K562 (cell line): ENCODE data around the gene CRYBA4. TPM values are rescaled to one million over a fixed set of nuclear protein-coding genes. Genes with fewer than 3 reads are reported as not detected.
A peak's percentile ranks its signal among the peaks of the same experiment; 100 is the strongest.

ENCODE experiments used
- ATF7 ChIP-seq: fragments of 450-650 bp; IDR thresholded peaks from 2 replicates; pipeline ENCODE4 v1.7.1; 2014; ENCODE audit warnings: mild to moderate bottlenecking, moderate library complexity
- BMI1 ChIP-seq: fragments of 150-350 bp; IDR thresholded peaks from 2 replicates; pipeline ENCODE4 v1.6.1; 2014; ENCODE audit warnings: low read length
- BRD4 ChIP-seq: fragments of 200-600 bp; sonication (generic); IDR thresholded peaks from 2 replicates; pipeline ENCODE4 v1.6.1; 2017; ENCODE audit warnings: inconsistent platforms
- CHAMP1 ChIP-seq: fragments of 450-650 bp; IDR thresholded peaks from 2 replicates; pipeline ENCODE4 v1.6.1; 2016; ENCODE audit warnings: mild to moderate bottlenecking
- CLOCK ChIP-seq: fragments of 250-450 bp; sonication (Bioruptor Pico); IDR thresholded peaks from 2 replicates; pipeline ENCODE4 v1.4.0; 2020; ENCODE audit warnings: mild to moderate bottlenecking, moderate library complexity, borderline replicate concordance
- CREB3 ChIP-seq: fragments of 450-650 bp; conservative IDR thresholded peaks from 2 replicates; pipeline ENCODE4 v1.6.1; 2016; ENCODE audit warnings: missing genetic modification characterization, low read depth, mild to moderate bottlenecking, missing compliant biosample characterization, moderate library complexity
- DIDO1 ChIP-seq: fragments of 450-650 bp; IDR thresholded peaks from 2 replicates; pipeline ENCODE4 v1.6.1; 2016; ENCODE audit warnings: low read depth, missing biosample characterization, missing genetic modification characterization
- ETV1 ChIP-seq: fragments of 450-650 bp; conservative IDR thresholded peaks from 2 replicates; pipeline ENCODE4 v1.6.1; 2016; ENCODE audit warnings: missing genetic modification characterization, control low read depth, low read depth, missing compliant biosample characterization
- JUN ChIP-seq, 2 experiments: sonication (generic) in 1 of 2; formaldehyde crosslinking in 1 of 2; IDR thresholded peaks; 2 replicates each; pipeline versions ENCODE4 v1.6.1 to v1.8.0; 2012 to 2022; ENCODE audit warnings: borderline replicate concordance in 2 of 2, mild to moderate bottlenecking in 2 of 2, improper control_type of control experiment in 1 of 2, low read depth in 1 of 2, low read length in 1 of 2, missing genetic modification reagents in 1 of 2
- MYC ChIP-seq, 2 experiments: fragments of 250-450 bp in 1 of 2; sonication (Bioruptor Pico) in 1 of 2; IDR thresholded peaks; 2 replicates each; pipeline versions ENCODE4 v1.5.1 to v1.6.1; 2012 to 2021; ENCODE audit warnings: low read depth in 2 of 2, borderline replicate concordance in 1 of 2, improper control_type of control experiment in 1 of 2, low read length in 1 of 2, mild to moderate bottlenecking in 1 of 2, moderate library complexity in 1 of 2
- NCOA1 ChIP-seq: fragments of 450-650 bp; IDR thresholded peaks from 2 replicates; pipeline ENCODE4 v1.6.1; 2016; ENCODE audit warnings: low read depth
- NCOR1 ChIP-seq: fragments of 450-650 bp; IDR thresholded peaks from 2 replicates; pipeline ENCODE4 v1.6.1; 2016; ENCODE audit warnings: mild to moderate bottlenecking, moderate library complexity
- OTX1 ChIP-seq: fragments of 450-650 bp; formaldehyde crosslinking; IDR thresholded peaks from 2 replicates; pipeline ENCODE4 v1.4.0; 2022; ENCODE audit warnings: mild to moderate bottlenecking
- PRMT5 ChIP-seq: sonication (generic); formaldehyde crosslinking; IDR thresholded peaks from 2 replicates; pipeline ENCODE4 v1.5.0; 2020; ENCODE audit warnings: missing genetic modification reagents
- SOX6 ChIP-seq: fragments of 450-650 bp; IDR thresholded peaks from 2 replicates; pipeline ENCODE4 v1.6.1; 2014; ENCODE audit warnings: mild to moderate bottlenecking
- TEAD1 ChIP-seq, 2 experiments: fragments of 450-650 bp in 1 of 2; sonication (generic) in 1 of 2; formaldehyde crosslinking; IDR thresholded peaks; 2 replicates each; pipeline versions ENCODE4 v1.4.0 to v1.8.0; 2020 to 2022; ENCODE audit warnings: mild to moderate bottlenecking in 2 of 2, missing genetic modification reagents in 1 of 2
- ZNF518B ChIP-seq: fragments of 250-450 bp; sonication (Bioruptor Pico); IDR thresholded peaks from 2 replicates; pipeline ENCODE4 v1.5.0; 2021; ENCODE audit warnings: mild to moderate bottlenecking, moderate library complexity
- polyA plus RNA-seq, 8 experiments: library from polyadenylated mRNA; depleted of rRNA in 4 of 8; stranded (reverse) in 5 of 8; unstranded in 3 of 8; fragments of >200 nt; fragmentation: Nextera tagmentation in 2 of 8; fragmentation: Illumina TruSeq in 1 of 8; extraction: Ambion mirVana in 2 of 8; extraction: Trizol in 1 of 8; gene quantifications; 2 replicates each; pipeline versions ENCODE4 v1.2.1 to v1.2.3, GENCODE V29; 2011 to 2014; ENCODE audit warnings: inconsistent platforms in 1 of 8, missing spikeins in 1 of 8
- total RNA-seq, 7 experiments: library from RNA; depleted of rRNA in 6 of 7; stranded (reverse); fragments of >200 nt in 6 of 7; fragmentation: Illumina TruSeq in 2 of 7; extraction: Trizol in 2 of 7; gene quantifications; 2 replicates each; pipeline versions ENCODE4 v1.2.1 to v1.2.3, GENCODE V29; 2011 to 2021; ENCODE audit warnings: low replicate concordance in 1 of 7

CRYBA4 gene
- total and polyA plus RNA-seq, 9 of the 15 experiments (the other 6 are each of a cell fraction or from before 2014, with no cell fraction given): 0.59 to 3.3 (median 1.6) TPM

GRCh38 chr22:26617271-26618199 lies 4.2 kb upstream of the CRYBA4 start, which contains the start of gene CRYBB1 (continued):
- no peak for TF ChIP-seq ZNF518B (CRISPR knock-in tag)
- peak; percentile 46; the same call in 1 of the 2 replicates for TF ChIP-seq SOX6
- TF ChIP-seq ETV1 (tag): no peak
- no peak for TF ChIP-seq BMI1
- TF ChIP-seq NCOA1: peak; percentile 31; the same call in 1 of the 2 replicates
- TF ChIP-seq NCOR1: peak; percentile 60
- no peak for TF ChIP-seq PRMT5 (CRISPR knock-in tag)
- TF ChIP-seq OTX1: no peak; the same call in 1 of the 2 replicates
- no peak for TF ChIP-seq DIDO1 (tag)
- no peak for TF ChIP-seq CREB3 (tag)
- TF ChIP-seq MYC (IDR thresholded peaks at IDR 0.05; ENCODE audit: low read depth, low read length): no peak
- TF ChIP-seq MYC (CRISPR knock-in tag; IDR thresholded peaks at IDR 0.05; ENCODE audit: borderline replicate concordance, low read depth): no peak
- TF ChIP-seq TEAD1 (CRISPR knock-in tag; IDR thresholded peaks at IDR 0.05): no peak
- no peak for TF ChIP-seq BRD4
- no peak for TF ChIP-seq CLOCK (CRISPR knock-in tag)
- no peak for TF ChIP-seq CHAMP1
- TF ChIP-seq ATF7: no peak
- TF ChIP-seq JUN (IDR thresholded peaks at IDR 0.05; ENCODE audit: borderline replicate concordance, low read depth, low read length): no peak
- no peak for TF ChIP-seq JUN (CRISPR knock-in tag; IDR thresholded peaks at IDR 0.05; ENCODE audit: borderline replicate concordance)
